NCI-H526 treated with DMSO at 0.1 percent for 48 hours (cell line): Measurements from ENCODE around the gene MAP1A.
"Not testable (repeated sequence)": the region's sequence is repeated elsewhere in the genome, so short reads cannot be mapped to it uniquely, and the experiment has no call there.

Source experiments
- DNase-seq: peaks from one replicate; lab custom pipeline; 2025; lab: John Stamatoyannopoulos, UW

MAP1A gene

DNA sequence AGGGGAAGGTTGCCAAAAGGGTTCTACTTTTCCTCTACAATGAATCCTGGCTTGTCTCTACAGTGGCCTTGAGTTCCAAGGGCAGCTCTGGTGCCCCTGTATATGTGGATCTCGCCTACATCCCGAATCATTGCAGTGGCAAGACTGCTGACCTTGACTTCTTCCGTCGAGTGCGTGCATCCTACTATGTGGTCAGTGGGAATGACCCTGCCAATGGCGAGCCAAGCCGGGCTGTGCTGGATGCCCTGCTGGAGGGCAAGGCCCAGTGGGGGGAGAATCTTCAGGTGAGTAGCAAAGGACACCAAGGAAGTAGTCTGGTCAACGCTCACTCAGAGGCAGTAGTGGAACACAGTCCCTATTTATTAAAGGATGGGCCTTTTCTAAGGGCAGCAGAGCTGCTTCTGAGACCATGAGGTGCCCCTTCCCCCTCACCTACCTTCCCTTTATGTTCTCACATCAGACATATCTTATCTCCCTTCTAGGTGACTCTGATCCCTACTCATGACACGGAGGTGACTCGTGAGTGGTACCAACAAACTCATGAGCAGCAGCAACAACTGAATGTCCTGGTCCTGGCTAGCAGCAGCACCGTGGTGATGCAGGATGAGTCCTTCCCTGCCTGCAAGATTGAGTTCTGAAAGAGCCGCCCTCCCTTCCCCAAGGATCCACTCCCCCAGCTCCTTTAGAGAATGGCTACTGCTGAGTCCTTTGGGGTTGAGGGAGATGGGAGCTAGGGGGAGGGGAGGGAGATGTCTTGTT lies 12.4 kb downstream of the MAP1A start:
- DNase-seq, result no peak

DNA sequence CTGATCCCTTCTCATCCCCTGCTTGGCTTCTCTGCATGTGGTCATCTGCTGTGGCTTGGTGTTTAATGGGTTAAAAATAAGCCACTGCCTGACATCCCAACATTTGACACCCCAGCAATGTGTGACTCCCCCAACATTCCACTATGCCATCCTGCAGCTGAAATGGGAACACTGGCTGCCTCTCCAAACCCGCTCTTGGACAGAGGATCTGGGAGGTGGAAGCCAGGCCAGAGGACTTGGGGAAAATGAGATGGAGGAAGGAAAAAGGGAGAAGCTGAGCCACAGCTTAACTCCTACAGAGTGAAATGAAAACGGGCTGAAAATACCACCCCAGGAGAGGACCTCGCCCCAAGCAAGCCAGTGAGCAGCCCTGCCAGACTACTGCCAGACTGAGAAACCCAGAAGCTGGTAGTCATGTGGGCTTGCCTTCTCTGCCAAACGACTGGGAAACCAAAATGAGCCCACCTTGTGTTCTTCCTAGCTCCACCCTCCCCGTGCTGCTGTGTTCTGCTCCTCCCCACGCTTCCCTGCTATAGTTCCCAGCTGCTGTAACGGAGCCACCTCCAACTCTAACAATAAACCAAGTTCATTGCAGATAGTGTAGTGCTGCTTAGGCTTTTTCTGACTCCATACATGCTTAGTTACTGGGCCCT lies 13.7 kb downstream of the MAP1A start:
- DNase-seq, result no peak

DNA sequence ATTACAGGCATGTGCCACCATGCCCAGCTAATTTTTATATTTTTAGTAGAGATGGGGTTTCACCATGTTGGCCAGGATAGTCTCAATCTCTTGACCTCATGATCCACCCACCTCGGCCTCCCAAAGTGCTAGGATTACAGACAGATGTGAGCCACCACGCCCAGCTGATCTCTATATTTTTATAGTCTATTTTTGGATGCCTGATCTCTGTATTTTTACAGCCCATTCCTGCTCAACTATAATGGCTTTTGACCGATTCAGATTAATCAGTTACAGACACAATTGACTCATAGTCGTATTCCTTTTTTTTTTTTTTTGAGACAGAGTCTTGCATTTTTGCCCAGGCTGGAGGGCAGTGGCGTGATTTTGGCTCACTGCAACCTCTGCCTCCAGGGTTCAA lies 15.4 kb downstream of the MAP1A start:
- DNase-seq, result not testable (repeated sequence)

DNA sequence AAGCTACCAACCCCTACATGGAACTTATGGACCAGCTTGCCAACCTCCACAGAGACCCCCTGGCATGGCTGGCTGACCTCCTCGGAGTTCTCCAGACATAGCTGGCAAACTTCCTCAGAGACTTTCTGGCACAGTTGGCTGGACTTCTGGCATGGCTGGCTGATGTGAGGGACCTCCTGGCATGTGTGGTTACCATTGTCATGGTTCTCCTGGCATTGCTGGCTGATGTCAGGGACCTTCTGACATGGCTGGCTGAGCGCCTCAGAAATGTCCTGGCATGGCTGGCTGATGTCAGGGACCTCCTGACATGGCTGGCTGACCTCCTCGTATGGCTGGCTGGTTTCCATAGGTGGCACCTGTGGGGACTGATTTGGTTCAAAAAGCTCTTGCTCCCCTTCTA lies 17.5 kb downstream of the MAP1A start:
- no peak for DNase-seq

DNA sequence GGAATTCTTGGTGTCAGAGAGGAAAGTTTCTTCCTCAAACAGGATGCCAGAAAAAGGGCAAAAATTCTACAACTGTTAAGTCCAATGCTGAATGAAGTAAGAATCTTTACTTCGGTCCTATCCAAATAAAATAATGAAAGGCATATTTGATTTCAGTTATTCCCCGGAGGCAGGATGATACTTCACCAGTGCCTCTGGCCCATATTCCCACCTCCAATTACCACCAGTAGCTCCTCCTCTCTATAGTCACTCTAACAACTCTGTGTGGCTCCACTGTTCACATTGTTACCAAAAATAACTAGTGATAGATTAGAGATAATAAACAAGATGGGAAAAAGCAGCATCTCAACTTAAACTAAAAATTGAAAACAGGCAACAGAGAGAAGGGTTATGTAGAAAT lies 20.7 kb downstream of the MAP1A start:
- DNase-seq, result no peak

DNA sequence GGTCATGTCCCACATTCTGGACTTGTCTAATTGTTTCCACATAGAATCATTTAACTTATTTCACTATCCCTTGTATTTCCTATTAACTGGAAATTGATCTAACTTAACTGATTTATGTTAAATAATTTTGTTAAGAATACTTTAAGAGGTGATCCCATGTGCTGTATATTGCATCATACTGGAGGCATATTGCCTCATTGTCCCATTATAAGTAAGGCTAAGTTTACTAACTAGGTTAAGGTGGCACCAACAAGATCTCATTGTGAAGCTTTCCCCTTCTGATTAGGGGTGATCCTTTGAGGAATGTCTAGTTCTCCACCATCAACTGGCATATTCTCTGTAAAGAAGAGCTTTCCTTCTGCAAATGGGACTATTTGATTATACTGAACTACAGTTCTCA lies 24.4 kb downstream of the MAP1A start:
- DNase-seq, result no peak

DNA sequence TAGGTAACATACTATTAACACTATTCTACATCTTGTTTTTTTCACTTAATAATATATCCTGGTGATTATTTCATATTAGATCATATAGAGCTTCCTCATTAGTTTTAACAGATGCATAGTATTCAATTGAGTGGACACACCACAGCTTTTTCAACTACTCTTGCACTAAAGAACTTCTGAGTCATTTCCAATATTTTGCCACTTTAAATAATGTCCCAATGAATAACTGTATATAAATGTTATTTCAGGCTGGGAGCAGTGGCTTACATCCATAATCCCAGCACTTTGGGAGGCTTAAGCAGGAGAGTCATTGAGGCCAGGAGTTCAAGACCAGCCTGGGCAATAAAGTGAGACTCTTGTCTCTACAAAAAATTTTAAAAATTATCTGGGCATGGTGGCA lies 26.9 kb downstream of the MAP1A start:
- DNase-seq, result no peak

DNA sequence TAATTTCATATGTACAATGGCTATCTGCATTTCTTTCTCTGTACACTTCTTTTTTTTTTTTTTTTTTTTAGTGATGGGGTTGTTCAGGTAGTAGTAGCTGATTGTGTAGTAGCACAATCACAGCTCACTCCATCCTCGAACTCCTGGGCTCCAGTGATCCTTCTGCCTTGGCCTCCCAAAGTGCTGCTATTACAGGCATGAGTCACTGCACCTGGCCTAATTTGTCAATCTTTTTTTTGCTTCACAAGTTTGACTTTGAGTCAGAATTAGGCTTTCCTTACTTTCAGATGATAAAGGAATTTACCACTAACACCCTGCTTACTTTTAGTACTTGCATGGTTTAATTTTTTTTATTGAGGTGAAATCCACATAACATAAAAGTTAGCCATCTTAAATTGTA lies 28.0 kb downstream of the MAP1A start:
- DNase-seq, result no peak

DNA sequence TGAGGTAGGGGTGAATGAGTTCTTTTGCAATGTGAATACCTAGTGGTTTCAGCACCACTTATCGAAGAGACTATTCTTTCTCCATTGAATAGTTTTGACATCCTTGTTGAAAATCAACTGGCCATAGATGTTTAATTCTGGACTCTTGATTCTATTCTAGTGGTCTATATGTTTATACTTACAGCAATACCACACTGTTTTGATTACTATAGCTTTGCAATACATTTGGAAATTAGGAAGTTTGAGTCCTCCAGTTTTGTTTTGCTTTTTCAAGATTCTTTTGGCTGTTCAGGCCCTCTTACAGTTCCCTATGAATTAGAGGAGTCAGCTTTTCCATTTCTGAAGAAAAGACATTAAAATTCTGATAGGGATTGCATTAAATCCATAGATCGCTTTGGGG lies 30.1 kb downstream of the MAP1A start:
- DNase-seq, result no peak

DNA sequence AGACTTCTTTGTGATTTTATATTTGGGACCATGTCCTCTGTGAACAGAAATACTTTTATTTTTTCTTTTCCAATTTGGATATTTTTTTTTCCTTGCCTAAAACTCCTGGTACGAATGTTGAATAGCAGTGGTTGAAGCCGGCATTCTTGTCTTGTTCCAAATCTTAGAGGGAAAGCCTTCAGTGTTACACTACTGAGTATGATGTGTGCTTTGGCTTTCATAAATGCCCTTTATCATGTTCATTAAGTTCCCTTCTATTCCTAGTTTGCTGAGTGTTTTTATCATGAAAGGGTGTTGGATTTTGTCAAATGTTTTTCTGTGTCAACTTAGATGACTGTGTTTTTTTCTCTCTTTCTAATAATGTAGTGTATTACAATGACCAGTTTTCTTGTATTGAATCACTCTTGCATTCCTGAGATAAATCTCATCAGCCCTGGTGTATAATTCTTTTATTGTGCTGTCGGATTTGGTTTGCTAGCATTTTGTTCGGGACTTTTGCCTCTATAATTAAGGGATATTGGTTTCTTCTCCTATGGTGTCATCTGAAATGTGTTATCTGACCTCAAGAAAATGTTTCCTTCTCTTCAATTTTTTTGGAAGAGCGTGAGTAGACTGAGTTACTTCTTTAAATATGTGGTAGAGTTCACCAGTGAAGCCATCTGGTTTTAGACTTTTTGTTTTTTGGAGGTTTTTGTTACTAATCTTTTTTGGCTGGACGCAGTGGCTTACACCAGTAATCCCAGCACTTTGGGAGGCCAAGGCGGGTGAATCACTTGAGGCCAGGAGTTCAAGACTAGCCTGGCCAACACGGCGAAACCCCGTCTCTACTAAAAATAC lies 33.3 kb downstream of the MAP1A start:
- no peak for DNase-seq

DNA sequence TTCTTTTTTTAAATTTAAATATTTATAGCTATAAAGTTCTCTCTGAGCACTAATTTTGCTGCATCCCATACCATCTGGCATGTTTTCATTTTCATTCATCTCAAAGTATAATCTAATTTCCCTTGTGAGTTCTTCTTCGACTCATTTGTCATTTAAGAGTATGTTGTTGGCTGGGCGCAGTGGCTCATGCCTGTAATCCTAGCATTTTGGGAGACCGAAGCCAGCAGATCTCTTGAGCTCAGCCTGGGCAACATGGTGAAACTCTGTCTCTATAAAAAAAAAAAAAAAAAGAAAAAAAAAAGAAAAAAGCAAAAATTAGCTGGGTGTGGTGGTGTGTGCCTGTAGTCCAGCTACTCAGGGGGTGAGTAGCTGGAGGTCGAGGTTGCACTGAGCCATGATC lies 34.8 kb downstream of the MAP1A start:
- DNase-seq, result no peak

DNA sequence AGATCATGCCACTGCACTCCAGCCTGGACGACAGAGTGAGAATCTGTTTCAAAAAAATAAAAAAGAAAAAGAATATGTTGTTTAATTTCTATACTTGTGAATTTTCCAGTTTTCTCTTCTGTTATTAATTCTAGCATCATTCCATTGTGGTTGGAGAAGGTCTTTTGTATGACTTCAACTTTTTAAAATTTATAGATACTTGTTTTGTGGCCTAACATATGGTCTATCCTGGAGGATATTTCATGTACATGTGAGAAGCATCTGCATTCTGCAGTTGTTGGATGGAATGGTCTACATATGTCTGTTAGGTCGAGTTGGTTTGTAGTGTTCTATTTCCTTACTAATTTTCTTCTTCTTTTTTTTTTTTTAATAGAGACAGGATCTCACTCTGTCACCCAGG lies 35.6 kb downstream of the MAP1A start:
- no peak for DNase-seq

DNA sequence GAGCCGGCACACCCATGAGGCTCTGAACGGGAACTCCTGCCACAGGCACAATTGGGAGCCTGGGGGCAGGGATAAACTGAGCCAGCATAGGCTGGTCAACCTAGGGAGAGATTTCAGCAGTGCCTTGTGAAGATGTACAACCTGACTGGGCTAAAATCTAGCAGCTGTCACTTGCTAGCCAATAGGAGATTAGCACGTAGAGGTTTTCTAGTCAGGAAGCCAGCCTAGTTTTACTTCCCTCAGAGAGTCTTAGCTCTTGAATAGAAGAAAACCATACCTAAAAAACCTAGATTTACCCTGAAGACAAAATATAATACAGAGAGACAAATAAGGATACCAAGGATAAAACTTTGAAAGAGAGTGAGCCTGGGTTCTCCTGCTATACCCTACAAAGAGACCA lies 45.3 kb downstream of the MAP1A start:
- not testable (repeated sequence) for DNase-seq

DNA sequence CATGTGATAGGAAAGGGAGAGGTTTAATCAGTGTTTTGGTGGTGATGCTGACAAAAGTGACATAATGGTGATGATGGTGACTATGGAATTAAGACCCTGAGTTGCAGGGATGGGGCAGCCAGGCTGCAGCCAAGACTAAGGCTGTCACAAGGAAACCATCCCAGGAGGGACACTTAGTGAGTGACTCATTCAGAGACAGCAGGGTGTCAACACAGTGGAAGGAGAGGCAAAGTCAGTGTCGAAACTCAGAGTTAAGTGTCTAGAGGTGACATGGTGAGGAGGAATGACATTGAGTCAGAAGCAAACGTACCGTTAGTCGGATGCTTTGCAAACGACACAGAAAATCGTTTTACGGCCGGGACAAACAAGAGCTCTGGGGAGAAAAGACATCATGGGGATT lies 46.4 kb downstream of the MAP1A start:
- not testable (repeated sequence) for DNase-seq

DNA sequence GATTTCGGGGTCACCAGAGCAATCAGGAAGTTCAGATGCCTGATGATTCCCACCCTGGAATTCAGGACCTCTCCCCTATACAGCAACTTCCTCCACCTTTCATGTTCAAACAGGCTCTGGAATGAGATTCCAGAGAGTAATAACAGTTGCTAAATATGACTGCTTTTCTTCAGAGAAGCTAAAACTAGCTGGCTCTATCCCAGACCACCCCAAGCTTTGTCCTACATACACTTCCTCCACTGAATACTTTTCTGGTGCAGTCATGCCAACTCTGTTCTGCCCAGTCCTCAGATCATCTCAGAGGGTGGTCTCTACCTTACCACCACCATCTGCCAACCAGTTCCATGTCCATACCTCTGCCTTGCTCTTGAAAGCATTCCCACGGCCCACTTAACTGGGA lies 49.2 kb downstream of the MAP1A start:
- DNase-seq, result not testable (repeated sequence)

DNA sequence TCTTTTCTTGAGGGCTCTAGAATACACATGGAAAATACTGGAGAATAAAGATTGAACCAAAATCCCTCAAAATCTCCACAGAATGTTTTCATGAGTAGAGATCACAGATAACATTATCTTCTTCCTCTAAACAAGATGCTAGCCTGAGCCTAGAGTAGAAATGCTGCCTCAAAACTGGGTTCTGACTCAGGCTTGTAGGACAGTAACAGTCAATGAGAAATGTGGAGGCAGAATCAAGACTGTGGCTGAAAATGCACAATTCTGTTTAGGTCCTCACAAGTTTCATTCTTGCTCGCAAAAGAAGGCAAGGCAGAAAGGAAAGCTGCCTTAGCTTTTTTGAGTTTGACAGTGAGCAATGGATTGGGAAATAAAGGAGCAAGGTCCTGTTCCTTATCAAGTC lies 57.2 kb downstream of the MAP1A start:
- not testable (repeated sequence) for DNase-seq
